ENCODE data around the gene SLC35B2. TPM values are rescaled to one million over a fixed set of nuclear protein-coding genes. Genes with fewer than 3 reads are reported as not detected.

The SLC35B2 gene
- total RNA-seq, 1 experiment from 2014 or later, result 28.9 TPM

DNA sequence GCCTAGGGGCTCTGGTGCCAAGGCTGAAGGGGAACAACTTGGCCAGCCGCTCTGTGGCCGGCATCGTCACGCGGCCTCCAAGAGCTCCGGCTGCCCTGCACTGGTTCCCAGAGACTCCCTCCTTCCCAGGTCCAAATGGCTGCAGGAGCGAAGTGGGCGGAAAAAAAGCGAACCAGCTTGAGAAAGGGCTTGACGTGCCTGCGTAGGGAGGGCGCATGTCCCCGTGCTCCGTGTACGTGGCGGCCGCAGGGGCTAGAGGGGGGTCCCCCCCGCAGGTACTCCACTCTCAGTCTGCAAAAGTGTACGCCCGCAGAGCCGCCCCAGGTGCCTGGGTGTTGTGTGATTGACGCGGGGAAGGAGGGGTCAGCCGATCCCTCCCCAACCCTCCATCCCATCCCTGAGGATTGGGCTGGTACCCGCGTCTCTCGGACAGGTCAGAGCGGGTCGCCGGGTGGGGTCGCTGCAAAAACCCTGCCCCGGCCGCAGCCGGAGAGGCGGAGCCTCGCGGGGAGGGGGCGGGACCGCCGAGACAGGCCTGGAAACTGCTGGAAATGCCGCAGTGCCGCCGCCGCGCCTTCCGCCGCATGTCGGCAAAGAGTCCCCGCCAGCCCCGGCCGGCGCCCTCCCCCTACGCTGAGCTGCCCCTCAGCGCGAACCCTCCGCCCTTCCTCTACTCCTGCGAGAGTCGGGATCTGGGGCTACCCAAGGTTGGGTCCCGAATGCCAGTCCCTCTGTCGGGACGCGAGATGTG, 11.2 kb downstream of the SLC35B2 start (continued):
- TF ChIP-seq JUN (CRISPR knock-in tag; IDR thresholded peaks at IDR 0.05), result no peak
- TF ChIP-seq, protein P1, sequence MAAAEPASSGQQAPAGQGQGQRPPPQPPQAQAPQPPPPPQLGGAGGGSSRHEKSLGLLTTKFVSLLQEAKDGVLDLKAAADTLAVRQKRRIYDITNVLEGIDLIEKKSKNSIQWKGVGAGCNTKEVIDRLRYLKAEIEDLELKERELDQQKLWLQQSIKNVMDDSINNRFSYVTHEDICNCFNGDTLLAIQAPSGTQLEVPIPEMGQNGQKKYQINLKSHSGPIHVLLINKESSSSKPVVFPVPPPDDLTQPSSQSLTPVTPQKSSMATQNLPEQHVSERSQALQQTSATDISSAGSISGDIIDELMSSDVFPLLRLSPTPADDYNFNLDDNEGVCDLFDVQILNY (CRISPR knock-in tag; IDR thresholded peaks at IDR 0.05), result peak; percentile 57; the same call in 1 of the 2 replicates
- TF ChIP-seq SP1 (CRISPR knock-in tag; conservative IDR thresholded peaks at IDR 0.05), result peak; percentile 90
- no peak; the same call in 1 of the 2 replicates for TF ChIP-seq GABPB1 (CRISPR knock-in tag; IDR thresholded peaks at IDR 0.05)
- TF ChIP-seq OVOL2 (CRISPR knock-in tag; IDR thresholded peaks at IDR 0.05; ENCODE audit: borderline replicate concordance), result no peak
- TF ChIP-seq, protein P2, sequence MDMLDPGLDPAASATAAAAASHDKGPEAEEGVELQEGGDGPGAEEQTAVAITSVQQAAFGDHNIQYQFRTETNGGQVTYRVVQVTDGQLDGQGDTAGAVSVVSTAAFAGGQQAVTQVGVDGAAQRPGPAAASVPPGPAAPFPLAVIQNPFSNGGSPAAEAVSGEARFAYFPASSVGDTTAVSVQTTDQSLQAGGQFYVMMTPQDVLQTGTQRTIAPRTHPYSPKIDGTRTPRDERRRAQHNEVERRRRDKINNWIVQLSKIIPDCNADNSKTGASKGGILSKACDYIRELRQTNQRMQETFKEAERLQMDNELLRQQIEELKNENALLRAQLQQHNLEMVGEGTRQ (CRISPR knock-in tag; IDR thresholded peaks at IDR 0.05), result no peak
- TF ChIP-seq, protein P3, sequence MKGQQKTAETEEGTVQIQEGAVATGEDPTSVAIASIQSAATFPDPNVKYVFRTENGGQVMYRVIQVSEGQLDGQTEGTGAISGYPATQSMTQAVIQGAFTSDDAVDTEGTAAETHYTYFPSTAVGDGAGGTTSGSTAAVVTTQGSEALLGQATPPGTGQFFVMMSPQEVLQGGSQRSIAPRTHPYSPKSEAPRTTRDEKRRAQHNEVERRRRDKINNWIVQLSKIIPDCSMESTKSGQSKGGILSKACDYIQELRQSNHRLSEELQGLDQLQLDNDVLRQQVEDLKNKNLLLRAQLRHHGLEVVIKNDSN (CRISPR knock-in tag; IDR thresholded peaks at IDR 0.05), result 0 out of 2 replicates have a peak, but pooled peaks have one; percentile 37
- TF ChIP-seq, protein P4, sequence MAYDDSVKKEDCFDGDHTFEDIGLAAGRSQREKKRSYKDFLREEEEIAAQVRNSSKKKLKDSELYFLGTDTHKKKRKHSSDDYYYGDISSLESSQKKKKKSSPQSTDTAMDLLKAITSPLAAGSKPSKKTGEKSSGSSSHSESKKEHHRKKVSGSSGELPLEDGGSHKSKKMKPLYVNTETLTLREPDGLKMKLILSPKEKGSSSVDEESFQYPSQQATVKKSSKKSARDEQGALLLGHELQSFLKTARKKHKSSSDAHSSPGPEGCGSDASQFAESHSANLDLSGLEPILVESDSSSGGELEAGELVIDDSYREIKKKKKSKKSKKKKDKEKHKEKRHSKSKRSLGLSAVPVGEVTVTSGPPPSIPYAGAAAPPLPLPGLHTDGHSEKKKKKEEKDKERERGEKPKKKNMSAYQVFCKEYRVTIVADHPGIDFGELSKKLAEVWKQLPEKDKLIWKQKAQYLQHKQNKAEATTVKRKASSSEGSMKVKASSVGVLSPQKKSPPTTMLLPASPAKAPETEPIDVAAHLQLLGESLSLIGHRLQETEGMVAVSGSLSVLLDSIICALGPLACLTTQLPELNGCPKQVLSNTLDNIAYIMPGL (CRISPR knock-in tag; IDR thresholded peaks at IDR 0.05), result peak; percentile 66; the same call in 1 of the 2 replicates
- peak; percentile 84; the same call in 1 of the 2 replicates for TF ChIP-seq FOXK1 (CRISPR knock-in tag; IDR thresholded peaks at IDR 0.05)
- TF ChIP-seq ZNF317 (CRISPR knock-in tag; IDR thresholded peaks at IDR 0.05; ENCODE audit: borderline replicate concordance, low read depth), result no peak
- peak; percentile 67 for TF ChIP-seq ZNF423 (CRISPR knock-in tag; IDR thresholded peaks at IDR 0.05)
- TF ChIP-seq, protein P5, sequence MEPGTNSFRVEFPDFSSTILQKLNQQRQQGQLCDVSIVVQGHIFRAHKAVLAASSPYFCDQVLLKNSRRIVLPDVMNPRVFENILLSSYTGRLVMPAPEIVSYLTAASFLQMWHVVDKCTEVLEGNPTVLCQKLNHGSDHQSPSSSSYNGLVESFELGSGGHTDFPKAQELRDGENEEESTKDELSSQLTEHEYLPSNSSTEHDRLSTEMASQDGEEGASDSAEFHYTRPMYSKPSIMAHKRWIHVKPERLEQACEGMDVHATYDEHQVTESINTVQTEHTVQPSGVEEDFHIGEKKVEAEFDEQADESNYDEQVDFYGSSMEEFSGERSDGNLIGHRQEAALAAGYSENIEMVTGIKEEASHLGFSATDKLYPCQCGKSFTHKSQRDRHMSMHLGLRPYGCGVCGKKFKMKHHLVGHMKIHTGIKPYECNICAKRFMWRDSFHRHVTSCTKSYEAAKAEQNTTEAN (CRISPR knock-in tag; IDR thresholded peaks at IDR 0.05), result peak; percentile 75
- TF ChIP-seq, protein P6, sequence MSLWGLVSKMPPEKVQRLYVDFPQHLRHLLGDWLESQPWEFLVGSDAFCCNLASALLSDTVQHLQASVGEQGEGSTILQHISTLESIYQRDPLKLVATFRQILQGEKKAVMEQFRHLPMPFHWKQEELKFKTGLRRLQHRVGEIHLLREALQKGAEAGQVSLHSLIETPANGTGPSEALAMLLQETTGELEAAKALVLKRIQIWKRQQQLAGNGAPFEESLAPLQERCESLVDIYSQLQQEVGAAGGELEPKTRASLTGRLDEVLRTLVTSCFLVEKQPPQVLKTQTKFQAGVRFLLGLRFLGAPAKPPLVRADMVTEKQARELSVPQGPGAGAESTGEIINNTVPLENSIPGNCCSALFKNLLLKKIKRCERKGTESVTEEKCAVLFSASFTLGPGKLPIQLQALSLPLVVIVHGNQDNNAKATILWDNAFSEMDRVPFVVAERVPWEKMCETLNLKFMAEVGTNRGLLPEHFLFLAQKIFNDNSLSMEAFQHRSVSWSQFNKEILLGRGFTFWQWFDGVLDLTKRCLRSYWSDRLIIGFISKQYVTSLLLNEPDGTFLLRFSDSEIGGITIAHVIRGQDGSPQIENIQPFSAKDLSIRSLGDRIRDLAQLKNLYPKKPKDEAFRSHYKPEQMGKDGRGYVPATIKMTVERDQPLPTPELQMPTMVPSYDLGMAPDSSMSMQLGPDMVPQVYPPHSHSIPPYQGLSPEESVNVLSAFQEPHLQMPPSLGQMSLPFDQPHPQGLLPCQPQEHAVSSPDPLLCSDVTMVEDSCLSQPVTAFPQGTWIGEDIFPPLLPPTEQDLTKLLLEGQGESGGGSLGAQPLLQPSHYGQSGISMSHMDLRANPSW (CRISPR knock-in tag; conservative IDR thresholded peaks at IDR 0.05; ENCODE audit: low read depth), result no peak

DNA sequence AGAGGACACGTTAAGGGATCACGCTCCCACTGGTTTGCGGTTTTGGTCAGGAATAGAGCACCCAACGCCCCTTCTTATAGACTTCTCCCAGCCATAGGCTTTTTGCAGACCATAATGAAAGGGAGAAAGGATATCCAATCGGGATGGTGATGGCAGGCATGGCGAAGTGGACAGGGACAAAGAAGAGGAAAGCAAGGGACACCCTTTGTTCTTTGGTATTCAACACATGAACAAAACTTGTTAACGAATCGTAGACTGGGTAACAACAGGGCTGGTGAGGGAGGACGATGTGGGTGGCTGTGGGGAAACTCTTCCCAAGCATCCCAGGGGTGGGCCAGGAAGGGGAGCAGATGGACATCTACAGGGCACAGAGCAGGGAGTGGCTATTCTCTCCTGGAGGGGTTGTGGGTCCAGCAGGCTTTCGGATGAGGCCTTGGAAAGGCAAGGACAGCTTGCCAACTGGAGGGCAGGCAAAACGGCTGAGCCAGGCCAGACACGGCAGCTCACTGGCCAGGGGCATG, 11.9 kb downstream of the SLC35B2 start:
- POLR2A ChIA-PET, result interaction anchor here (1.1 to 4.9 kb wide), 9 partner anchors 10 to 1316 kb away, joined by 3 to 83 read pairs (median 8); partner anchors contain the start of genes CNPY3, MYMX, SLC29A1 and SLC35B2
- DNase-seq (ENCODE audit: low spot score) (no peak), ATAC-seq (no peak)
- Mint-ChIP-seq H3K27ac (peak overlapping the region; percentile 71), H3K4me1 (peaks cover 34% of the 10 kb centered on the region), H3K9me3 (no peaks in the 10 kb centered on the region), H3K36me3 (peaks cover 34% of the 10 kb centered on the region), H3K27me3 (ENCODE audit: low read depth) (peaks cover 16% of the 10 kb centered on the region), H3K4me3 (peak overlapping the region; percentile 99)
- CTCF ChIA-PET, result interaction anchor here (0.6 to 7.2 kb wide), 20 partner anchors 10 to 244 kb away, joined by 3 to 80 read pairs (median 4); partner anchors contain the start of genes AARS2, SLC29A1 and SLC35B2
- TF ChIP-seq, protein P5 (CRISPR knock-in tag; IDR thresholded peaks at IDR 0.05), result no peak
- TF ChIP-seq, protein P7, sequence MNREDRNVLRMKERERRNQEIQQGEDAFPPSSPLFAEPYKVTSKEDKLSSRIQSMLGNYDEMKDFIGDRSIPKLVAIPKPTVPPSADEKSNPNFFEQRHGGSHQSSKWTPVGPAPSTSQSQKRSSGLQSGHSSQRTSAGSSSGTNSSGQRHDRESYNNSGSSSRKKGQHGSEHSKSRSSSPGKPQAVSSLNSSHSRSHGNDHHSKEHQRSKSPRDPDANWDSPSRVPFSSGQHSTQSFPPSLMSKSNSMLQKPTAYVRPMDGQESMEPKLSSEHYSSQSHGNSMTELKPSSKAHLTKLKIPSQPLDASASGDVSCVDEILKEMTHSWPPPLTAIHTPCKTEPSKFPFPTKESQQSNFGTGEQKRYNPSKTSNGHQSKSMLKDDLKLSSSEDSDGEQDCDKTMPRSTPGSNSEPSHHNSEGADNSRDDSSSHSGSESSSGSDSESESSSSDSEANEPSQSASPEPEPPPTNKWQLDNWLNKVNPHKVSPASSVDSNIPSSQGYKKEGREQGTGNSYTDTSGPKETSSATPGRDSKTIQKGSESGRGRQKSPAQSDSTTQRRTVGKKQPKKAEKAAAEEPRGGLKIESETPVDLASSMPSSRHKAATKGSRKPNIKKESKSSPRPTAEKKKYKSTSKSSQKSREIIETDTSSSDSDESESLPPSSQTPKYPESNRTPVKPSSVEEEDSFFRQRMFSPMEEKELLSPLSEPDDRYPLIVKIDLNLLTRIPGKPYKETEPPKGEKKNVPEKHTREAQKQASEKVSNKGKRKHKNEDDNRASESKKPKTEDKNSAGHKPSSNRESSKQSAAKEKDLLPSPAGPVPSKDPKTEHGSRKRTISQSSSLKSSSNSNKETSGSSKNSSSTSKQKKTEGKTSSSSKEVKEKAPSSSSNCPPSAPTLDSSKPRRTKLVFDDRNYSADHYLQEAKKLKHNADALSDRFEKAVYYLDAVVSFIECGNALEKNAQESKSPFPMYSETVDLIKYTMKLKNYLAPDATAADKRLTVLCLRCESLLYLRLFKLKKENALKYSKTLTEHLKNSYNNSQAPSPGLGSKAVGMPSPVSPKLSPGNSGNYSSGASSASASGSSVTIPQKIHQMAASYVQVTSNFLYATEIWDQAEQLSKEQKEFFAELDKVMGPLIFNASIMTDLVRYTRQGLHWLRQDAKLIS (CRISPR knock-in tag; IDR thresholded peaks at IDR 0.05; ENCODE audit: borderline replicate concordance), result no peak
- TF ChIP-seq SP1 (CRISPR knock-in tag; conservative IDR thresholded peaks at IDR 0.05) (no peak), JUN (CRISPR knock-in tag; IDR thresholded peaks at IDR 0.05) (no peak), OVOL2 (CRISPR knock-in tag; IDR thresholded peaks at IDR 0.05; ENCODE audit: borderline replicate concordance) (no peak), IRF2 (CRISPR knock-in tag; IDR thresholded peaks at IDR 0.05; ENCODE audit: borderline replicate concordance, low read depth) (no peak), TEAD4 (CRISPR knock-in tag; IDR thresholded peaks at IDR 0.05) (no peak), PRRX2 (CRISPR knock-in tag; IDR thresholded peaks at IDR 0.05) (no peak)
- TF ChIP-seq, protein P8, sequence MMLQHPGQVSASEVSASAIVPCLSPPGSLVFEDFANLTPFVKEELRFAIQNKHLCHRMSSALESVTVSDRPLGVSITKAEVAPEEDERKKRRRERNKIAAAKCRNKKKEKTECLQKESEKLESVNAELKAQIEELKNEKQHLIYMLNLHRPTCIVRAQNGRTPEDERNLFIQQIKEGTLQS (CRISPR knock-in tag; conservative IDR thresholded peaks at IDR 0.05), result no peak
